Measurements from ENCODE around the gene TMC4.

DNA sequence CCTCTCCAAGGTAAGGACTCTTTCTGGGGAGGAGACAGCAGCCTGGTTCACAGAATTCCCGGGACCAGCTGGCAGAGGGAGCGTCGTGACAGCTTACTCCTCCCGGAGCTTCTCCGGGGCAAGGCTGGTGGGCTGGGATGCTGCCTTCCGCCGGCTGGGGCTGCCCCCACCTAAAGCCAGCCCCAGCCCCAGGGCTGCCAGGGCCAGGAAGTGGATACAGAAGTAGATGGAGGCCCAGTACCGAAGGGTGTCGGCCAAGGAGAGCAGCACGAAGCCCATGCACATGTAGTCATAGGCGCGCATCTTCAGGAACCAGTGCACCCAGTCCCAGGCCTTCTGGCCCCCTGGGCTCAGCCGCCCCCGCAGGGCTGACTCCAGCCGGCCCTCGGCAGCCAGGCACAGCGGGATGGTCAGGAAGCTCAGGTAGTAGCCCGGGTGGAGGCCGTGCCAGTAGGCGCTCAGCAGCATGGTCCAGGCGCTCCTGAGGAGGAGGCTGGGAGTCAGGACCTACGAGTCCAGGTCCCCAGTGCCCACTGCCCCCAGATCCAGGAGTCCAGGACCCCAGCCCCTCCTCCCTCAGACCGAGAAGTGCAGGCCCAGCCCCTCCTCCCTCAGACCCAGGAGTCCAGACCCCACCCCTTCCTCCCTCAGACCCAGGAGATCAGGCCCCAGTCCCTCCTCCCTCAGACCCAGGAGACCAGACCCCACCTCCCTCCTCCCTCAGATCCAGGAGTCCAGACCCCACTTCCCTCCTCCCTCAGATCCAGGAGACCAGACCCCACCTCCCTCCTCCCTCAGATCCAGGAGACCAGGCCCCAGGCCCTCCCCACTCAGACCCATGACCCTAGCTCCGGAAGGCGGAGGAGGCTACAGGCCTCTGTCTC lies 1.2 kb upstream of the TMC4 start:
- TF ChIP-seq, protein P1, sequence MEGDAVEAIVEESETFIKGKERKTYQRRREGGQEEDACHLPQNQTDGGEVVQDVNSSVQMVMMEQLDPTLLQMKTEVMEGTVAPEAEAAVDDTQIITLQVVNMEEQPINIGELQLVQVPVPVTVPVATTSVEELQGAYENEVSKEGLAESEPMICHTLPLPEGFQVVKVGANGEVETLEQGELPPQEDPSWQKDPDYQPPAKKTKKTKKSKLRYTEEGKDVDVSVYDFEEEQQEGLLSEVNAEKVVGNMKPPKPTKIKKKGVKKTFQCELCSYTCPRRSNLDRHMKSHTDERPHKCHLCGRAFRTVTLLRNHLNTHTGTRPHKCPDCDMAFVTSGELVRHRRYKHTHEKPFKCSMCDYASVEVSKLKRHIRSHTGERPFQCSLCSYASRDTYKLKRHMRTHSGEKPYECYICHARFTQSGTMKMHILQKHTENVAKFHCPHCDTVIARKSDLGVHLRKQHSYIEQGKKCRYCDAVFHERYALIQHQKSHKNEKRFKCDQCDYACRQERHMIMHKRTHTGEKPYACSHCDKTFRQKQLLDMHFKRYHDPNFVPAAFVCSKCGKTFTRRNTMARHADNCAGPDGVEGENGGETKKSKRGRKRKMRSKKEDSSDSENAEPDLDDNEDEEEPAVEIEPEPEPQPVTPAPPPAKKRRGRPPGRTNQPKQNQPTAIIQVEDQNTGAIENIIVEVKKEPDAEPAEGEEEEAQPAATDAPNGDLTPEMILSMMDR (IDR thresholded peaks at IDR 0.05) = no peak
- TF ChIP-seq POLR2A (IDR thresholded peaks at IDR 0.05) = no peak

Measured in testis (tissue), 2 donors.